H7 (cell line): Measurements from ENCODE around the gene GARIN5B. TPM values are rescaled to one million over a fixed set of nuclear protein-coding genes. Genes with fewer than 3 reads are reported as not detected.

ENCODE experiments used
- DNase-seq: peaks from one replicate; pipeline ENCODE4 v3.0.0; 2012
- H3K27me3 ChIP-seq: 2 replicates; pipeline ENCODE4 v1.6.0; 2011; ENCODE audit warnings: mild to moderate bottlenecking, low read length; ENCODE audit not compliant: control insufficient read depth, insufficient read depth
- H3K36me3 ChIP-seq: replicated peaks from 2 replicates; pipeline ENCODE4 v1.5.1; 2011; ENCODE audit warnings: low read length; ENCODE audit not compliant: control insufficient read depth, insufficient read depth
- H3K4me3 ChIP-seq: 2 replicates; pipeline ENCODE4 v1.5.1; 2011; ENCODE audit warnings: low read depth, mild to moderate bottlenecking, control low read depth, low read length, moderate library complexity; ENCODE audit not compliant: insufficient read depth
- total RNA-seq: library from RNA; depleted of rRNA; stranded (reverse); fragments of >200 nt; shearing (Covaris generic); gene quantifications from 2 replicates; pipeline ENCODE4 v1.2.3, GENCODE V29; 2014

GARIN5B gene
- total RNA-seq, 1 experiment from 2014 or later, result not detected

- Histone ChIP-seq H3K36me3 (no peaks in the 10 kb centered on the region), H3K4me3 (peak overlapping the region; percentile 54), H3K27me3 (peaks cover 52% of the 10 kb centered on the region)
- no peak for DNase-seq
Measured at GRCh38 chr19:55353356-55353802, 9.7 kb downstream of the GARIN5B start.

- Histone ChIP-seq H3K4me3 (no peak overlapping the region), H3K27me3 (peaks cover 52% of the 10 kb centered on the region), H3K36me3 (no peaks in the 10 kb centered on the region)
- peak; percentile 43 for DNase-seq
Measured at GRCh38 chr19:55352549-55353145, 10.4 kb downstream of the GARIN5B start.

- H3K36me3 ChIP-seq, result peaks cover 1% of the 10 kb centered on the region; the same call in 1 of the 2 replicates
- H3K4me3 ChIP-seq, result no peak overlapping the region
- peaks cover 50% of the 10 kb centered on the region for H3K27me3 ChIP-seq
- peak; percentile 36 for DNase-seq
Measured at GRCh38 chr19:55352040-55352439, 11.0 kb downstream of the GARIN5B start.

GRCh38 chr19:55350620-55351315 lies 12.3 kb downstream of the GARIN5B start:
- peak; percentile 43 for DNase-seq
- H3K4me3 ChIP-seq, result no peak overlapping the region
- H3K36me3 ChIP-seq, result peaks cover 1% of the 10 kb centered on the region
- peaks cover 45% of the 10 kb centered on the region for H3K27me3 ChIP-seq

- peaks cover 4% of the 10 kb centered on the region for H3K36me3 ChIP-seq
- H3K27me3 ChIP-seq, result peaks cover 24% of the 10 kb centered on the region
- H3K4me3 ChIP-seq, result peak overlapping the region; percentile 11
- DNase-seq, result peak; percentile 81
Measured at GRCh38 chr19:55348317-55349034, 14.6 kb downstream of the GARIN5B start.

- Histone ChIP-seq H3K4me3 (no peak overlapping the region), H3K36me3 (peaks cover 13% of the 10 kb centered on the region), H3K27me3 (peaks cover 15% of the 10 kb centered on the region)
- peak; percentile 65 for DNase-seq
Measured at GRCh38 chr19:55347442-55348009, 15.5 kb downstream of the GARIN5B start.

- H3K36me3 ChIP-seq, result peaks cover 14% of the 10 kb centered on the region
- peak; percentile 61 for DNase-seq
- H3K27me3 ChIP-seq, result peaks cover 8% of the 10 kb centered on the region
- no peak overlapping the region for H3K4me3 ChIP-seq
Measured at GRCh38 chr19:55346725-55347441, 16.2 kb downstream of the GARIN5B start.

- H3K27me3 ChIP-seq, result peaks cover 2% of the 10 kb centered on the region; the same call in 1 of the 2 replicates
- H3K4me3 ChIP-seq, result no peak overlapping the region
- peaks cover 17% of the 10 kb centered on the region for H3K36me3 ChIP-seq
- DNase-seq, result peak; percentile 55
Measured at GRCh38 chr19:55345818-55346724, 17.0 kb downstream of the GARIN5B start.

GRCh38 chr19:55345101-55345817 lies 17.8 kb downstream of the GARIN5B start:
- Histone ChIP-seq H3K36me3 (peaks cover 17% of the 10 kb centered on the region), H3K4me3 (no peak overlapping the region), H3K27me3 (no peaks in the 10 kb centered on the region; the same call in 1 of the 2 replicates)
- DNase-seq, result peak; percentile 56

- DNase-seq, result peak; percentile 51
- Histone ChIP-seq H3K4me3 (no peak overlapping the region), H3K36me3 (peaks cover 17% of the 10 kb centered on the region), H3K27me3 (no peaks in the 10 kb centered on the region)
Measured at GRCh38 chr19:55344444-55344843, 18.6 kb downstream of the GARIN5B start.

- peak; percentile 77 for DNase-seq
- H3K36me3 ChIP-seq, result peaks cover 16% of the 10 kb centered on the region
- no peaks in the 10 kb centered on the region for H3K27me3 ChIP-seq
- peak overlapping the region; percentile 23 for H3K4me3 ChIP-seq
Measured at GRCh38 chr19:55341595-55342531, 21.2 kb downstream of the GARIN5B start.

GRCh38 chr19:55341171-55341588 lies 21.9 kb downstream of the GARIN5B start:
- Histone ChIP-seq H3K4me3 (peak overlapping the region; percentile 73; the same call in 1 of the 2 replicates), H3K36me3 (peaks cover 16% of the 10 kb centered on the region), H3K27me3 (no peaks in the 10 kb centered on the region)
- DNase-seq, result peak; percentile 98
